ENCODE data around the gene GRAMD4.
A peak's percentile ranks its signal among the peaks of the same experiment; 100 is the strongest.
"Not testable (repeated sequence)": the region's sequence is repeated elsewhere in the genome, so short reads cannot be mapped to it uniquely, and the experiment has no call there.

The GRAMD4 gene

GRCh38 chr22:46640293-46641055 is 20.3 kb downstream of the GRAMD4 start:
- no peak for DNase-seq

GRCh38 chr22:46641811-46642266 is 21.7 kb downstream of the GRAMD4 start:
- DNase-seq, result no peak

- not testable (repeated sequence) for DNase-seq
Observed at GRCh38 chr22:46642840-46643480, 22.8 kb downstream of the GRAMD4 start.

GRCh38 chr22:46646531-46647215 is 26.5 kb downstream of the GRAMD4 start:
- no peak for DNase-seq

- not testable (repeated sequence) for DNase-seq
Observed at GRCh38 chr22:46648225-46648820, 28.1 kb downstream of the GRAMD4 start.

GRCh38 chr22:46649141-46650077 is 29.2 kb downstream of the GRAMD4 start:
- DNase-seq, result peak; percentile 95

GRCh38 chr22:46650078-46650810 is 30.1 kb downstream of the GRAMD4 start:
- DNase-seq, result no peak

GRCh38 chr22:46651316-46651715 is 31.1 kb downstream of the GRAMD4 start:
- DNase-seq, result peak; percentile 83

- DNase-seq, result no peak
Observed at GRCh38 chr22:46652081-46652846, 32.1 kb downstream of the GRAMD4 start.

GRCh38 chr22:46652847-46653331 is 32.7 kb downstream of the GRAMD4 start:
- DNase-seq, result peak; percentile 70

- no peak for DNase-seq
Observed at GRCh38 chr22:46653596-46653995, 33.4 kb downstream of the GRAMD4 start.

GRCh38 chr22:46654426-46654825 is 34.2 kb downstream of the GRAMD4 start:
- DNase-seq, result no peak

- no peak for DNase-seq
Observed at GRCh38 chr22:46654927-46655595, 34.9 kb downstream of the GRAMD4 start.

GRCh38 chr22:46655861-46656608 is 35.8 kb downstream of the GRAMD4 start:
- no peak for DNase-seq

GRCh38 chr22:46656856-46657654 is 36.9 kb downstream of the GRAMD4 start:
- no peak for DNase-seq

GRCh38 chr22:46657655-46657953 is 37.4 kb downstream of the GRAMD4 start:
- no peak for DNase-seq

GRCh38 chr22:46657996-46658947 is 38.1 kb downstream of the GRAMD4 start:
- no peak for DNase-seq

Measured in SHP77 treated with DMSO at 0.1 percent for 48 hours (cell line).